ENCODE results near the gene MDM1. TPM values are rescaled to one million over a fixed set of nuclear protein-coding genes. Genes with fewer than 3 reads are reported as not detected.

Gene MDM1, protein sequence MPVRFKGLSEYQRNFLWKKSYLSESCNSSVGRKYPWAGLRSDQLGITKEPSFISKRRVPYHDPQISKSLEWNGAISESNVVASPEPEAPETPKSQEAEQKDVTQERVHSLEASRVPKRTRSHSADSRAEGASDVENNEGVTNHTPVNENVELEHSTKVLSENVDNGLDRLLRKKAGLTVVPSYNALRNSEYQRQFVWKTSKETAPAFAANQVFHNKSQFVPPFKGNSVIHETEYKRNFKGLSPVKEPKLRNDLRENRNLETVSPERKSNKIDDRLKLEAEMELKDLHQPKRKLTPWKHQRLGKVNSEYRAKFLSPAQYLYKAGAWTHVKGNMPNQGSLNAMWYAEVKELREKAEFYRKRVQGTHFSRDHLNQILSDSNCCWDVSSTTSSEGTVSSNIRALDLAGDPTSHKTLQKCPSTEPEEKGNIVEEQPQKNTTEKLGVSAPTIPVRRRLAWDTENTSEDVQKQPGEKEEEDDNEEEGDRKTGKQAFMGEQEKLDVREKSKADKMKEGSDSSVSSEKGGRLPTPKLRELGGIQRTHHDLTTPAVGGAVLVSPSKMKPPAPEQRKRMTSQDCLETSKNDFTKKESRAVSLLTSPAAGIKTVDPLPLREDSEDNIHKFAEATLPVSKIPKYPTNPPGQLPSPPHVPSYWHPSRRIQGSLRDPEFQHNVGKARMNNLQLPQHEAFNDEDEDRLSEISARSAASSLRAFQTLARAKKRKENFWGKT
- 10 to 100 TPM; 10.6 to 11.1 (median 11.1) TPM for total RNA-seq

DNA sequence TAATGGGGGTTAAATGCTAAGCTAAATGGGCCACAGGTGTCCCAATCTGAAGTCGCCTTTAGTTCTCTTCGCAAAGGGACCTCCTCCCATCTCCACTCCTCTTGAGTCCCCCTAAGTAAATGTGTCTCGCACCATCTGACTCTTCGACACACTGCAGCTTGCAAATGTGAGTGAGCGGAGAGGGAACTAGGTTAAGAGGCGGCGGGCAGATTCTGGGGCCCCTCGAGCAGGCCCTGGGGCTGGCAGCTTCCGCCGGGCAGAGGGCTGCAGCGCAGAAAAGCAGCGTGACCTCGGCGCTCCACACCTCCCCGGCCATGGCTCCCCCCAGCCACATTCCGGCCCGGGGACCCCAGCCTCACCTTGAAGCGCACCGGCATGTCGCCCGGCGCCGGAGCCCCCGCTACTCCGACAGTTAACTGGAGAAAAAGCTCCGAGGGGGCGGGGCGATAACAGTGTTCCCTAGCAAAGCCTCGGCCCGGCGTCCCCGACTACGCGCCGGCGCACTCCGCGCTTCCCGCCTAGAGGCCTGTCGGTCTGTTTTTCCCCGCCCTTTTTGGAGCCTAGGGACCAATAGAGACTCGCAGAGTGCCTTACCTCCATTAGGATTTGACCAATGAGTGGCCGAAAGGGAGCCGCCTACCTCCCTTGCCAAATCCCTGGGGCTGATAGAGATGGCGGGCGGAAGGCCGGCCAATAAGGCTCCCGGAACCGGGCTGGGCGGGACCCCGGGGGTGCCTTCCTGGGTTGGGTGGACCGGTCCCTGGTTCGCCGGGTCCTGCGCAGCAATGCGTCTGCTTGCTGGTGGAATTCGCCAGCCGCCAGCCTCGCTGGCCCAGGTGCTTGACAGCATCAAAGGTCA, at the start of gene MDM1:
TSS of gene MDM1 (minus strand) at position 494 of the 859 bp plus-strand sequence. CDS start at position 377, 117 bp downstream.
- H3K9me3 Mint-ChIP-seq: no peaks in the 10 kb centered on the region
- H3K4me1 Mint-ChIP-seq (ENCODE audit: low read depth): peaks cover 36% of the 10 kb centered on the region
- peak; percentile 97 to 98 for ATAC-seq
- peak within 1 kb of the TSS; percentile 89 for H3K4me3 Mint-ChIP-seq
- H3K27me3 Mint-ChIP-seq (ENCODE audit: low read depth): no peaks in the 10 kb centered on the region
- no peaks in the 10 kb centered on the region for H3K36me3 Mint-ChIP-seq (ENCODE audit: insufficient read depth)
- peak; percentile 93 for DNase-seq

DNA sequence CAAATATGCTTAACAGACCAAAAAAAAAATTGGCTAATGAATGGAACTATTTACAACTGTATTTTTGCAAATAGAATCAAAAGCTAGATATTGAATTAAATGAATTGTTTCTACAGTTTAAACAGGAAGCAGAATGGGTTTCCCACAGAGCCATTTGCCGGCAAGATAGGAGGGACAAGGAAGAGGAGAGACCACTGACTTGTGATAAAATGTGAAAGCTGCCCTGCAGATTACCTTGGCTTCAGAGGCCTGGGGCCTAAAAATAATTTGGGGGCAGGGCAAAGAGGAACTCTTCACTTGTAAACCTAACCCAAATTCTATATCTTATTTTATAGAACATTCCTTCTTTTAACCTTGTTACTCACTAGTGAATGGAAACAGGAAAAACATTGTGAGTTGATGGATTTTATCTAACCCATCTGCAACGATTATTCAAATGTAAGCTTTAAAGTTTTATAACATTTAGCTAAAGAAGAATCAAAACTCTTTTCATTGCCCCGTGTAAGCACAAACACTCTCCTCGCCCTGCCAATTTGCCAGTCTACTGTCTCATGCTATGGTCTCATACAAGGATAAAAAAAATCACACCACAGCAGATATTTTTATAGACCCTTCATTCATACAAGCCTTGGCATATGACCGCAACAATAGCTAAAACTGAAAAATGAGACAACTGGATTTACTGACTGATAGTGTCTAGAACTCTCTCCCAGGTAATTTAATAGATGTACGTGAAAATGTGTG, 49.5 kb upstream of the MDM1 start:
- peaks cover 21% of the 10 kb centered on the region for H3K4me1 Mint-ChIP-seq (ENCODE audit: low read depth)
- no peak for DNase-seq
- peaks cover 13% of the 10 kb centered on the region for H3K9me3 Mint-ChIP-seq
- no peaks in the 10 kb centered on the region for H3K27me3 Mint-ChIP-seq (ENCODE audit: low read depth)
- H3K36me3 Mint-ChIP-seq (ENCODE audit: insufficient read depth): no peaks in the 10 kb centered on the region
- ATAC-seq: no peak
- H3K4me3 Mint-ChIP-seq: no peak overlapping the region

DNA sequence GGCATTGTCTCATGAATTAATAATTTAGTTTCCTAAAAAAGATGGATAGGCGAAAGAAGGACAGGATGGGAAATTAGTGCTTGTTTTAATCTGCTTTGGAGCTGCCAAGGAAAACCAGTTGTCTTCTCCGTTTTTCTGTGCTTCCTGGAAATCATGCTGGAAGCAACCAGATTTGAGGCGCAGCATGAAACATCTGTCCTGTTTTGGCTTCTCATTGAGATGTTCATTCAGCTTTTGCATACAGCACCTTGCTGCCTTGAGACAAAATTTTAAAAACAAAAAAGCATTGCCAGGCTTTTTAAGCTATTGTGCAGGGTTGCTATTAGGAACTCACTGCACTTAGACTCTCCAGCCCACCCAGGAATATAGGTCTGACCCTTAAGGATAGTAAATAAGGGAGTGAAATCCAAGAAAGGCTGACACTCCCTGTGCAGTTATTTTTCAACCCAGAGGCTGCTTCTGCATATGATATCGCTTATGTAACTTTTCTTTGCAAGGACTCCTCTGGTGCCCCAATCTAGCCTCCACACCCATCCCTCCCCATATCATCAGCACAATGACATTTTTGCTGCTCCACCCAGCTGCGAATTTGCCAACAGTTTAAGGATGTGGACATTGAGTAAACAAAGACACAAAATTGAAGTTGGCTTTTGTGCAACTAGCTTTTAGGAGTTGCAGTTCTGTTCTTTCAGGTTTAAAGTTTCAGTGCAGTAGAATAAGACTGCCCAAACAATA, 46.9 kb upstream of the MDM1 start:
- H3K27me3 Mint-ChIP-seq (ENCODE audit: low read depth): no peaks in the 10 kb centered on the region
- H3K4me1 Mint-ChIP-seq (ENCODE audit: low read depth): peaks cover 33% of the 10 kb centered on the region
- ATAC-seq (no peak), DNase-seq (no peak)
- no peak overlapping the region for H3K4me3 Mint-ChIP-seq
- no peaks in the 10 kb centered on the region for H3K36me3 Mint-ChIP-seq (ENCODE audit: insufficient read depth)
- peaks cover 13% of the 10 kb centered on the region for H3K9me3 Mint-ChIP-seq

DNA sequence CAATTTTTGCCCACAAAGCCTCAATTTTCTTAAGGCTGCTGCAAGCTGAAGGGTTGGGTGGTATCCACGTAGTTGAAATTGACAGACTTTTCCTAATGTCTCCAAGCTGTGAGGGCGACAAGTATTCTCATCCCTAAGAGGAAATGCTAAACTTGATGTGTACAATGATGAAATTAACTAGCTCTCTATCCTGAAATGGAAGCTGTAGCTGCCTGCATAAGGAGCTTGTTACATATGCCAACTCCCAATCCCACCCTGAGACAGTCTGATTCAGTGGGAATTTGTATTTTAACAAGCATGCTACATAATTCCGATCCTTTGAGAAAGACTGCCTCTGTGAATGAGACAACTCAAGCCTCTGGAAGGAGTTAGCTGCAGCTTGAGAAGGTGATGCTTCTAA, 45.7 kb upstream of the MDM1 start:
- DNase-seq (no peak), ATAC-seq (no peak)
- peaks cover 4% of the 10 kb centered on the region for H3K9me3 Mint-ChIP-seq
- no peaks in the 10 kb centered on the region for H3K36me3 Mint-ChIP-seq (ENCODE audit: insufficient read depth)
- H3K27me3 Mint-ChIP-seq (ENCODE audit: low read depth): no peaks in the 10 kb centered on the region
- no peak overlapping the region for H3K4me3 Mint-ChIP-seq
- H3K4me1 Mint-ChIP-seq (ENCODE audit: low read depth): peaks cover 38% of the 10 kb centered on the region

DNA sequence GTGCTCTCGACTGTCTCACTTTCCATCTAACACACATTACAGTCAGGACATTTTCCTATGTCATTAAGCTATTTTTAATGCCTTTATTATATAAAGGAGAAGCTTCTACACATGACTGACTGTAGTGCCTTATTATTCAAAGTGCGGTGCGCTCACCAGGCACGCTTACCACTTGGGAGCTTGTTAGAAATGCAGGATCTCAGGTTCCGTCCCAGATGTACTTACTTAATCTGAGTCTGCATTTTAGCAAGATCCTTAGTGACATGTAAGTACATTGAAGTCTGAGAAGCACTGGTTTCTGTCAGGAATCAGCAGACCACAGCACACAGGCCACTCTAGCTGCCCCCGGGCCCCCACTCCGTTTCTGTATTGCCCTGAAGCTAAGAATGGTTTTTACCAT, 44.7 kb upstream of the MDM1 start:
- DNase-seq (no peak), ATAC-seq (no peak)
- Mint-ChIP-seq H3K36me3 (ENCODE audit: insufficient read depth) (no peaks in the 10 kb centered on the region), H3K27me3 (ENCODE audit: low read depth) (no peaks in the 10 kb centered on the region), H3K4me1 (ENCODE audit: low read depth) (peaks cover 44% of the 10 kb centered on the region), H3K4me3 (no peak overlapping the region), H3K9me3 (peaks cover 2% of the 10 kb centered on the region)

DNA sequence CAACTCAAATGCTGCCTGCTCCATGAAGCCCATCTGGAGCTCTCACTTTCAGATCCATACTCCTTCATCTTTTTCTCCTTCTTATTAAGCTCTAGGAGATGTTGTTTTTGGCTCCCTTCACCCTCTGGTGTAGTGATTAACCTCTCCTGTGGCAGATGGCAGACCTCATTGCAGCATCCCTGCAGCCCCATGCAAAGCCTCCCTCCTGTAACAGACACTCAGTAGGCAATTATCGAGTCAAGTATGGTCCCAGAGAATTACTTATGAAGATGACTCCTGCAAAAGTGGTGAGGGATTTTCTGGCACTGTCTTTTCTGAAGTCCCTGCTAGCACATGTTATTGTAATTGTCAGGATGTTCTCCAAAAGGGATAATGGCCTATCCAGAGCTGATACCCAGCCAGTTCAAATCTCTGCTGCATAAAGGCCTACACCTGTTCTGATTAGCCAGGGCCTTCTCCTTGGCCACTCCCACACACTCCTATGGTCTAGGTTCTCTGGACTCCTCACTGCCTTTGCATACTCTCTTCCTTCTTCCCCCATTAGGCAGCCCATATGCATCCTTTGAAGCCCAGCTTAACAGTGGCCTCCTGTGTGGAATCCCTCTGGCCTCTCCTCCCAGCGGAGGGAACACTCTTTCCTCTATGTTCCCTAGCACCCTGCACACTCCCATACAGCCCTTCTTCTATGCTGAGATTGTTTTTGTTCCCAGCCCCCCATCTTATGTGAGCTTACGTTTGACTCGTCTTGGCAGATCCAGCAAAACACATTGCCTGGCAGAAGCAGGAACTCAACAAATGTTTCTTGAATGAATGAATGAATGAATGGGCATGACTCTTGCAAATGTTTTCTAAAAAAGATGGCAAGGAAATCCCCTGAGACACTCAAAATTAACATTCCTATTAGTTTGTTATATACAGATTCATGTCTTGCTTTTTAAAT, 43.9 kb upstream of the MDM1 start:
- no peaks in the 10 kb centered on the region for H3K36me3 Mint-ChIP-seq (ENCODE audit: insufficient read depth)

DNA sequence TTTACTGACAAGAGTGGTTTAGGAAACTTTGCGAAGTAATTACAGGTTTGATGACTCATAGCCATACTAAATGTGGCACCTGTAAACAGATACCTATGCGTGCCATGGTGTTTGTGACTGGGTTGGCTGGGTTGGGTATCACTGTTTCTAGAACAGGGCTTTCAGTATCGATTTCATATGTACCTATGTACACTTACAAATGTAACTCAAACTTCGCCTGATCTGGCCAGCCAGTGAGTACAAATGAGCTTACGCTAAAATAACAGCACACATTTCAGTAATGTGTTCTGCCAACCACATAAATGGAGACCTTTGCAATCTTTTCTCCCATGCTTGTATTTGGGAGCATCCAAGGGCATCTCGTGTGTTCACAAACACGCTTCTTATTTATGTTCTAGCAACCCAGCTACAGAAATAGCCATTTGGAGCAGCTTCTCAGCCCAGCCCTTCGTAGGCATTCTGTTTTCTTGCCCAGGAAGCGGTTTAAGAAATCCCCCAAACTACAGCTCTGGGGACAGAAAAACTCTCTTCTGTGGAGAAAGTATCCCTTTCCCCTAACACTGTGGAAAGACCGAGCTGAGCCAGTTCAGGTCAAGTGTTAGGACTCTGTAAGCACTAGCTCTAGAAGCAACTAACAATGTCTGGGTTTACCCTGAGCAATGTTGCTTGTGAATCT, 42.3 kb upstream of the MDM1 start:
- no peaks in the 10 kb centered on the region for H3K27me3 Mint-ChIP-seq (ENCODE audit: low read depth)
- peaks cover 50% of the 10 kb centered on the region for H3K4me1 Mint-ChIP-seq (ENCODE audit: low read depth)
- ATAC-seq (peak; percentile 90), DNase-seq (peak; percentile 29)
- no peaks in the 10 kb centered on the region for H3K36me3 Mint-ChIP-seq (ENCODE audit: insufficient read depth)
- no peak overlapping the region for H3K4me3 Mint-ChIP-seq
- no peaks in the 10 kb centered on the region for H3K9me3 Mint-ChIP-seq

More for the DNA sequence above, 43.9 kb upstream of the MDM1 start:
- Mint-ChIP-seq H3K27me3 (ENCODE audit: low read depth) (no peaks in the 10 kb centered on the region), H3K4me3 (no peak overlapping the region), H3K9me3 (no peaks in the 10 kb centered on the region), H3K4me1 (ENCODE audit: low read depth) (peaks cover 42% of the 10 kb centered on the region)
- ATAC-seq (no peak), DNase-seq (no peak)

DNA sequence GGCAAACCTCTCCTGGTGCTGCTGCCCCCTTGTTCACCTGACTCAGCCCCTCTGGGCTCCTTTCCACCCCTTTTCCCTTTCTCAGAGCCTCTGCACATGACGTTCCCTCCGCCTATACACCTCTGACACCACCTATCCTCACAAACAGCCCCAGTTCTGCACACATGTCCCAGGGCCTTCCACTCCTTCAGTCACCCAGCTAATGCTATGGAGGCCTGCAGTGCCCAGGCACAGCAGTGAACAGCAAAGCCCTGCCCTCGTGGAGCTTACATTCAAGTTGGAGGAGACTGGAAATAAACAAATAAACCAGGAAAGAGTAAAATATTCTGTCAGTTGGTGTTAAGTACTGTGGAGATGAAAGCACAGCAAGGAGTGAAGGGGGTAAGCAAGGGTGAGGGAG, 38.5 kb upstream of the MDM1 start:
- H3K27me3 Mint-ChIP-seq (ENCODE audit: low read depth): no peaks in the 10 kb centered on the region
- no peaks in the 10 kb centered on the region for H3K9me3 Mint-ChIP-seq

DNA sequence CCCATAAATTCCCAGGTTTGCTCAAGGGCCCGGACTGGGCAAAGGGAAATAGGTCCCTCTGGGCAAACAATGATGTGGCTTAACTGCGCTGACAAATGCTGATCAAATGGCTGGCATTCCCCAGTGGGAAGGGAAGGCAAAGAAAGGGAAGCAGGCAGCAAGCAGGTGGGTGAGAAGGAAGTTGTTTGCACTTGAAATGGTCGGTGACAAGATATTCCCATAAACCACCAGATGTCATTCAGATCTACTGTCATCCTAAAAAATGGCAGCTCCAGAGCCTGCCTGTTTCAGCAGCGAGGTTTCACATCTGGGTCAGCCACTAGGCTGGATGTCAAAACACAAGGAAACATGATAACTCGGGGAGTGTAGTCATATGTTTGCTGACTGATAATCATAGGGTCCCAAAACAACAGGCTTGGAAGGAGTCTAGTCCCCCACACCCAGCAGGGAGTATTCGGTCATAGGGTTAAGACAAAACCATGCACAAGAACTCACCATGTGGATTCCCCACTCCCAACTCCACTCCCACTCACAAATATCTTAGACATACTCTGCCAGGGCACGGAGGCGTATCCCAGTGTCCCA, 37.9 kb upstream of the MDM1 start:
- H3K9me3 Mint-ChIP-seq: no peaks in the 10 kb centered on the region
- no peak for ATAC-seq
- H3K4me1 Mint-ChIP-seq (ENCODE audit: low read depth): peaks cover 72% of the 10 kb centered on the region
- no peaks in the 10 kb centered on the region for H3K36me3 Mint-ChIP-seq (ENCODE audit: insufficient read depth)
- H3K27me3 Mint-ChIP-seq (ENCODE audit: low read depth): no peaks in the 10 kb centered on the region
- no peak overlapping the region for H3K4me3 Mint-ChIP-seq
- no peak for DNase-seq

More for the DNA sequence above, 38.5 kb upstream of the MDM1 start:
- no peak overlapping the region for H3K4me3 Mint-ChIP-seq
- peaks cover 73% of the 10 kb centered on the region for H3K4me1 Mint-ChIP-seq (ENCODE audit: low read depth)
- DNase-seq (no peak), ATAC-seq (no peak)
- no peaks in the 10 kb centered on the region for H3K36me3 Mint-ChIP-seq (ENCODE audit: insufficient read depth)

DNA sequence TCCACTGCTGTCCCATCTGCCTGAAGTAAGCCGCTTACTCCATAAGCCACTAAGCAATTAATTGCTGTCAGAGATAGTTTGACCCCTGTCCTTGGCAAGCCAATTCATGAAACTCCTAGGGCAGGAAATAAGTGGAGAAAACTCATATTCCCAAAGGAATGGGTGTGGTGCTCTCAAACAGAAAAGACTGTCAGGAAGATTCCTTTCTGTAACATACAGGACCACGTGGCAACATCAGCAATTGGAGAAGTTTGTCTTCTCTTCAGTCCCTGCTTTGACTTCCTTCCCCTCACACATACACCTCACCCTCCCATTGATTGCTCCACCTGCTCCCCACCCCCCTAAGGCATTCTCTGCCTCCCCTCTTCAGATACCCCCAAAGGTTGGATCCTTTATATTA, 36.2 kb upstream of the MDM1 start:
- Mint-ChIP-seq H3K9me3 (no peaks in the 10 kb centered on the region), H3K36me3 (ENCODE audit: insufficient read depth) (no peaks in the 10 kb centered on the region), H3K4me3 (no peak overlapping the region), H3K4me1 (ENCODE audit: low read depth) (peaks cover 72% of the 10 kb centered on the region), H3K27me3 (ENCODE audit: low read depth) (no peaks in the 10 kb centered on the region)
- DNase-seq (no peak), ATAC-seq (no peak)

DNA sequence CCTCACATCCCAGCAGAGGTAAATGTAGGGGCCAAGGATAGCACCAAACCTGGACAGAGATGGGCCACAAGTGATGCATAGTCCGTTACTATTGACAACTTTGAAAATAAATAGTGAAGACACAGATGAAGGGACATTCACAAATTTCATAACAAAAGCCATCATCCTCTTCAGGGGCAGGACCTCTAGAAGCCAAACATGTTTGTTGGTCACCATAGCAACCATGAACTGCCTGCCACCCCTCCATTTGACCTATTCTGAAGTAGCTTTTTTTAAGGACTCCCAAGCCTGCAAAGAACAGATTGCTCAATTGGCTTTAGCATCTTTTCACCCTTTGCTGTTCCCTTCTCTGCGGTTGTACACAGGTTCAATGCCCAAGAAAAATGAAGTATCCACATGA, 35.7 kb upstream of the MDM1 start:
- peaks cover 72% of the 10 kb centered on the region for H3K4me1 Mint-ChIP-seq (ENCODE audit: low read depth)
- H3K36me3 Mint-ChIP-seq (ENCODE audit: insufficient read depth): no peaks in the 10 kb centered on the region
- no peak for ATAC-seq
- DNase-seq: no peak
- no peaks in the 10 kb centered on the region for H3K9me3 Mint-ChIP-seq
- H3K4me3 Mint-ChIP-seq: no peak overlapping the region
- no peaks in the 10 kb centered on the region for H3K27me3 Mint-ChIP-seq (ENCODE audit: low read depth)

DNA sequence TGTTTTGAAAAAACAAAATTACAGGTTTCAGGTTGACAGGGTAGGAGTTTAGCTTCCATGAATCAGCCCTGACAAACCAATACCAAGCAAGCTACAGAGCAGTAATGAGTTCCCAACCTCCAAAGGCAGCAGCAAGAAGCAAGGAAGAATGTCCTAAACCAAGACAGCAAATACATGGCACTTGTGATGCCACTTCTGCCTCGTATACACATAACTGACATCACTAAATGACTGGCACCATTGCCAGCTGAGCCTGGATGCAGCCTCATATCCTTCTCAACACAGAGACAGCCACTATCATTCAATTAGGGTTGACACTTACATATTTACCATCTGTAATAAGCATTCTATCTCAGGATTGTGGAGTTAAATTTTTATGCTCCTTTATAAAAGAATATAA, 35.0 kb upstream of the MDM1 start:
- Mint-ChIP-seq H3K36me3 (ENCODE audit: insufficient read depth) (no peaks in the 10 kb centered on the region), H3K27me3 (ENCODE audit: low read depth) (no peaks in the 10 kb centered on the region), H3K4me3 (no peak overlapping the region), H3K9me3 (no peaks in the 10 kb centered on the region), H3K4me1 (ENCODE audit: low read depth) (peaks cover 68% of the 10 kb centered on the region)
- ATAC-seq: no peak
- DNase-seq: no peak
